GM21515 (cell line): ENCODE data around the gene NCR3LG1.

ENCODE experiments used
- ATAC-seq: cut with Tn5 transposase; IDR thresholded peaks from one replicate; pipeline ENCODE4 v1.9.1; 2021; ENCODE audit not compliant: unreplicated experiment

Gene NCR3LG1

GRCh38 chr11:17392872-17393271 lies 41.3 kb downstream of the NCR3LG1 start:
- no peak for ATAC-seq

DNA sequence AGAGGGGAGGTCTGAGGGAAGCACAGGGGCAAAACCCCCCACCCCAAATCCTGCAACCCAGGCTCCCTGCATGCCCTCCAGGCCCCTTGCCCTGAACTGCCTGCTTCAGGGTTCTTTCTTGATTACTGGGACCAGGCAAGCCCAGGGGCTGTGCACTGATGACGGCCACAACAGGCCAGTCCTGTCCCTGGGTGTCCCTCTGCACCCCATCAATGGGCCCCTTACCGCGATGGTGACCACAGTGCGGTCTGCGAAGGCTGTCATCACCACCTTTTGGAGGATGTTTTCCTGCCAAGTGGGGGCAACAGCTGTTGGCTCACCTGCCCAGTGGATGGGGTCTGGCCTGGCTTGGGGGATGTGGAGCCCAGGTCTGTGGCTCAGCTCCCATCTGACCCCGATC lies 41.9 kb downstream of the NCR3LG1 start:
- no peak for ATAC-seq

DNA sequence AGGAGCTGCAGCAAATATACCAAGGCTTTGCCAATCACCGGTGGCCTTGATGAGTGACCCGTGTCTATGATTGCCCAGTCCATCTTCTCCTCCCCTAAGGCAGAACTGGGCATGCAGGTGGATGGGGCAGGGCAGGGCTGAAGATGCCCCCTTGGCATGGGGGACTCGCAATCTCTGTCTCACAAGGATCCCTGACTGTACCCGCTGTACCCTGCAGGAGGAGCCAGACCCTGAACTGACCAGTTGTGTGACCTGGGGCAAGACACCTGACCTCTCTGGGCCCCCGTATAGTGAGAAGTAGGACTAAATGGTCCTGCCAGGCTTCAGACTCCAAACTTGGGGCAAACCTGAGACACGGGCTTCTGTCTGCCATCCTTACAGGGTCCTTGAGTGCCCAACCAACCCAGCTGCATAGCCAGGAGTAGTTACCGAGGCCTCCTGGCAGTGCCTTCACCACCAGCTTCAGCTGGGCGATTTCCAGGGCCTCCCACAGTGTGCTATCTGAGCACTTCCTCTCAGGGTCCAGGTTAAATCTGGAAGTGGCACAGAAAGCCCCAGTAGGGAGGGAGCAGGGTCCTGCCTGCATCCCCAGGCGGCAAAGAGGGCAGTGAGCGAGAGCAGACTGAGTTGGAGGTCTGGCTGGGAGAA lies 43.3 kb downstream of the NCR3LG1 start:
- no peak for ATAC-seq

GRCh38 chr11:17395554-17395961 lies 44.0 kb downstream of the NCR3LG1 start:
- ATAC-seq: no peak

- ATAC-seq: no peak
These were observed 44.4 kb downstream of the NCR3LG1 start for GRCh38 chr11:17395978-17396377.

DNA sequence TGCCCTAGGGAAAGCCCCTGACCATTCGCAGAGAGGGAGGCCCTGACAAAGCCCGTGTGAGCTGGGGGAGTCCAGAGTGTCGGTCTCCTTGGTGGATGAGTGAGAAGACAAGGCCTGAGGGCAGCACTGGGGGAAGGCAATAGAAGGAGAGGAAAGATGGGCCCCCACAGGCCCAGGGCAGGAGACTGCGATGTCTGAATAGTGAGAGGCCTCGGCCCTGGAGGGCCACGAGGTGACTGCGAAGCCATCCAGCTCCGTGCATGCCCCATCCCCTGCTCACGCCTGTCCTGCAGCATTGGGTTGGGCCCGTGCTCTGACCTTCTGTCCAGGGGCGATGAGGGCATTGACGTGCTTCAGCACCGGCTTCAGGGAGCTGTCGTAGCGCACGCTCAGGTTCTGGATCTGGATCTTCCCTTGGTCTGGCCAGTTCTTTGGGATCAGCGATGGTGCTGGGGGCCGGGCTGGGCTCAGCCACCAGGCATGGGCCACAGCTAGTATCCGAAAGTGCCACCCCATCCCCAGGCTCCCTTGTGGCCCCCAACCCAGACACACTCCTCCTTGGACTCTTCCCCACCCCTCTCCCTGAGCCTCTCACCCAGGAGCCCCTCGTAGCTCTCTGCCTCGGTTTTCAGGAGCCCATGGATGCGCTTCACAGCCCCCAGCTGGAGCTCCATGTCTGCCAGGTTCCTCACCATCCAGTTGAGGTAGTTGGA lies 45.2 kb downstream of the NCR3LG1 start:
- ATAC-seq: no peak

- ATAC-seq: no peak
These were observed 45.9 kb downstream of the NCR3LG1 start for GRCh38 chr11:17397311-17398002.

DNA sequence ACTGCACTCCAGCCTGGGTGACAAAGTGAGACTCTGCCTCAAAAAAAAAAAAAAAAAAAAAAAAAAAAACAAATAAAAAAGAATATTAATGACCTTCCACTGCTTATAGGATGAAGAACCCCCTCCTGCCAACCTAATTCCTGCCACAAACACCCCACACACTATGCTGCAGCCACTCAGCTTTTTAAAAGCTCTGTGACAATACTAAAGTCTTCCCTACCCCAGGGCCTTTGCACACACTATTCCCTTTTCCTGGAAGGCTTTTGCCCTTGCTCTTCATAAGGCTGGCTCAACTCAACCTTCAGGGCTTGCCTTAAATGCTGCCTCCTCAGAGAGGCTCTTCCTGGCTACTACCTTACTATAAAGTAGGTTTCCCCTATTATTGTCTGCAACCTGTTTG lies 47.6 kb downstream of the NCR3LG1 start:
- no peak for ATAC-seq

GRCh38 chr11:17400048-17400775 lies 48.6 kb downstream of the NCR3LG1 start:
- no peak for ATAC-seq

- no peak for ATAC-seq
These were observed 49.7 kb downstream of the NCR3LG1 start for GRCh38 chr11:17401316-17401715.

DNA sequence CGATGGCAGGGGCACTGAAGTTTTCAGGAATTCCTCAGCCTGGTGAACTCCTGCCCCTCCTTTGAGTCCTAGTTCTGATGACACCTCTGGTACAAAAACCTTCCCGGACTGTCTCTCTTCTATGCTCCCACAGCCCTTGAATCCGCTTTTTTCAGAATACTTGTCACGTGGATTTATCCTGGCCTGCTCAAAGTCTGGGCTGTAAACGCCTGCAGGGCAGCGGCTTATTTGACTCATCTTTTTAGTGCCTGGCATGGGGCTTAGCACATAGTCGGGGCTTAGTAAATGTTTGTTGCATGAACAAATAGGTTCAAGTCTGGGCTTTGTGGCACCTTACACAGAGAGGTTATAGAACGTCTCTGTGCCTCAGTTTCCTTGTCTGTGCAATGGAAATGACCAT lies 50.2 kb downstream of the NCR3LG1 start:
- no peak for ATAC-seq

DNA sequence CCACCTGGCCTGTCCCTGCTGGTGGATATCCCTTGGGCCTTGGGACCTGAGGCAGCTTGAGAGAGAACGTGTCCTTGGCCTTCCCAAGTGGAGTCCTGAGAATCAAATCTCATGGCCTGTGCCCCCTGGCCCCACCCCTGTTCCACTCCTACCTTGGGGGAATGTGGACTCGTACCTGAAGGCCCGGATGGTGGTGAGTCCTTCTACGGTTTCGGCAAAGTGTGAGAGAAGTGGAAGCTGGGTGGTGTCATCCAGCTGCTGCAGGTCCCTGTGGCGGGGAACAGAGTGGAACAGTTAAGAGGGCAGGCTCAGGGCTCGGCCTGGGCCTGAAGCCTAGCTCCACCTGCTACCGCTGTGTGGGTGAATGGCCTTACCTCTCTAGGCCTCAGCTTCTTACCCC lies 50.9 kb downstream of the NCR3LG1 start:
- no peak for ATAC-seq

DNA sequence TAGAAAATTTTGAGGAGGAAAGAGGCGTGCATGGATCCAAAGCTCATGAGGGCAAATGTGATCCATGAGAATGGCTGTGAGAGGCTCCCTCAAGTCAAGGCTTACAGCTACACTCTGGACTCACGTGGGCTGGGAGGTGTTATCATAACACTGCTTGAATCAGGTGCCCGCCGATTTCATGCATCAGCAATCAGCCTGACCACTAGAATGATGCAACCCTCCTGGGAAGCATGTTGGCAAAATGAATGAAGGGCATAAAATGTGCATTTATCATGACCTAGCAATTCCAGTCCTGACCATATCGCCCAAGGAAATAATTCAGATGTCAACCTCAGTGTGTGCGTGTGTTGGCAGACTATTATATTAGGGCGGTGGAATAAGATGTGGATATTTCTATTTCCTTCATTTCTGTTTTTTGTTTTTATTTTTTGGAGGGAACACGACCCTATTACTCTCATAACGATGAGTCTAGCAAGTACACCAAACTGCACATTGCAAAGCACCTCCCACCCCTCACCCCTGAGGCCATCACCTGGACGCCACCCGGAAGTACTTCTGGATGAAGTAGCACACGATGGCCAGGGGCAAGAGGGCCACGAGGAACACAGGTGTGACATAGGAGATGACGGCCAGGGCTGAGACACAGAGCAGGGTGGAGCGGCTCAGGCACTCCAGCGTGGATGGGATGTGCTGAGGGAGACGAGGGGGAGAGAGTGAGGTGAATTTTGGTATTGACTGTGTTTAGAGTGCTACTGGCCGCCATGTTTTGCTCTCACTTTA lies 52.6 kb downstream of the NCR3LG1 start:
- ATAC-seq: no peak

DNA sequence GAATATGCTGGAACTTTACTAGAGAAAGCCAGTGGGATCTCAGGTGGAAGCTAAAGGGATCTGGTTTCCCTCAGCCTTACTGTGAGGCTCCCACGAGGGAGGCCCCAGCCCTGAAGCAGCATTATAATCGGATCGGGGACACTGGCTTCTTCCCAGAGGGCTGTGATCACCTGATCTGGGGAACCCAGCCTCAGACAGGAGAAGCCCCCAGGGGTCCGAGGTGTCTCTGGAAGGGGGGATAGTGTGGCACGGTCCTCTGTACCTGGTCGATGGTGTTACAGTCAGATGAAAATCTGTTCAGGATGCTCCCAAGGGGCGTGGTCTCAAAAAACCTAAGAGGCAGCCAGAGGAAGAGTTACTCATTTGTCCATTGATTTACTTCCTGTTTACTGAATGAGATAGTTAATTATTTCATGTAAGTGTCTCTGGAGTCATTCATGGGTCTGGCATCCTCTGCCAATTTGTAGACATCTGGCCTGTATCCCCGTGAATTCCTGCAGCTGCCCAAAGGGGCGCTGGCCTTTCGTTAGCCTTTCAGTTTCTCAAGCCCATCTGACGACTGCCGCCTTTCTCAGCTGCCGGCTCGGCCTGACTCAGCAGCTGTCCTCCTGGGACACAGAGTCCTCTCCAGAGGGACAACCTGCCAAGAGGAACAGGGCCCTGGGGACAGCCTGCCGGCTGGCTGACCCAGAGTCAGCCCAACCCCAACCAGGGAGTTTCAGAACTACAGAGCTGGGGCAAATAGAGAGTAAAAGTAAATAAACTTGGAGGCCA lies 53.8 kb downstream of the NCR3LG1 start:
- ATAC-seq: no peak

DNA sequence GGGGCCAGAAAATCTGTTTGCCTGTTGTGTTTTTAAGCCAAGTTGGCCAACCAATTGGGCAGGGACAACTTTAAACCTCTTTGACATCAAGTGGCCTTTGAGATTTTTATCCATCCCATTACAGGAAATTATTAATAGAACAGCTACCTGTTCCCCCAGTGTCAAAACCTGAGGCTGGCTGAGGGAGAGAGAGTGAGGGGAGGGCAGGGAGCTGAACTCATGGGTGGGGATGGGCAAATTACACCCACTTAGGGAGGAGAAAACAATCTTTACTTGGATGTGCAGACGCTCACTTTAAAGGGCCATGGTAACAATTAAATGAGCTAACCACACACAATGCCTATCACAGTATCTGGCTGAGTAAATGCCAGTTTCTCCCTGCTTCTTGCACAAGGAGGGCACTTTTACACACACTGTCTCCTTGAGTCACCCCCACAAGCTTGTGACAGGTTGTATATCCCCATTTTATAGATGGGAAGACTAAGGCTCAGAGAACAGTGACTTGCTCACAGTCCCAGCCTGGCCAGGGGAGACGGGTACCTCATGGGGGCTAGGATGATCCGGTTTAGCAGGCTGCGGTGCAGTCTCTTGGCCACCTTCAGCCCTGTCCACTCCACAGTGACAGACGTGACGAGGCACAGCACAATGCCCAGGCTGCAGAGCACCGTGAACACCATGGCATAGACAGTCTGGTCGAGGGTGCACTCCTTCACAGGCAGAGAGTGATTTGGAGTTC lies 54.6 kb downstream of the NCR3LG1 start:
- no peak for ATAC-seq

DNA sequence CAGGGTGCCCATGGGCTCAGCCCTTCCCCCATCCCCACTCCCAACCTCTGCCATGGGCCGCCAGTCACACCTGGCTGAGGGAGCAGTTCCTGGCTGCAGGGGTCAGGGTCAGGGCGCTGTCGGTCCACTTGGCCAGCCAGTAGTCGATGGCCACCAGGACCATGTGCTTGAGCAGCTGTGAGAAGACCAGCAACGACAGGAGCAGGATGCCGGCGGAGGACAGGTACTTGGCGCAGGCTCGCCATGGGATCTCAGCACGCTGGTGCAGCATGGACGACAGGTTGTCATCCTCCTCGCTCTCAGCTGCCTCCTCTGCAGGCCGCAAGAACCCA lies 55.2 kb downstream of the NCR3LG1 start:
- ATAC-seq: no peak

DNA sequence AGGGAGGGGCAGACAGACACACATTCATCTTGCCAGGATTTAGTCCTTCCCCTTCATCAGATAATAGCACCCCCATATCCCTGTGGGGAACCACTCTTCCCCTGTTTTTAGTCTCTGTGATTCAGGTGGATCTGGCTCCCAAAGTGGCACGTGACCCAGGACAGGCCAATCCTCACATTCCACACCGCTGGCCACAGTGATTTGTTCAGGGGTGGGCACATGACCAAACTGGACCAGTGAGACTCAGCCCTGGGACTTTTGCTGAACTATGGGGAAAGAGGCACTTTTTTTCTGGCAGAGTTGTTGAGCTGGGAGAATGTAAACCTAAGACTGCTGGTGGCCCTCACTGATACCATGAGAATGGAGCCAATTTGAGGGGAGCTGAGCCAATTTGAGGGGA lies 56.0 kb downstream of the NCR3LG1 start:
- no peak for ATAC-seq

DNA sequence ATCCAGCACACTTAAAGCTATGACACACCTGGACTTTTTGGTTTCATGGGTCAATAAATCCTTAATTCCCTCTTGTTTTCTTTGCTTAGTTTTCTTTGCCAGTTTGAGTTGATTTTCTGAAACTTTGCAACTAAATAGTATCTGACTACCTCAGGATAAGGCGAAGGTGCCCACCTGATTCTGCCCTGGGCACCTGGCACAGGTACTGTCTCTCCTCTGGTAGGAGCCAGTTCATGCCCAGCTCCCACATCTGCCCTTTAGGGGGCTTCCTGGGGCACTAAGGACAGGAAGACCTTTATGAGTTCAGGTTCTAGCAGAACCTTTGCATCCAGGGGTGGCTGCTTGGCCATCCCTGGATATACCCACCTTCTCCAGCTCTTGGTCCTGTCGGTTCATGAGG lies 56.4 kb downstream of the NCR3LG1 start:
- ATAC-seq: no peak

DNA sequence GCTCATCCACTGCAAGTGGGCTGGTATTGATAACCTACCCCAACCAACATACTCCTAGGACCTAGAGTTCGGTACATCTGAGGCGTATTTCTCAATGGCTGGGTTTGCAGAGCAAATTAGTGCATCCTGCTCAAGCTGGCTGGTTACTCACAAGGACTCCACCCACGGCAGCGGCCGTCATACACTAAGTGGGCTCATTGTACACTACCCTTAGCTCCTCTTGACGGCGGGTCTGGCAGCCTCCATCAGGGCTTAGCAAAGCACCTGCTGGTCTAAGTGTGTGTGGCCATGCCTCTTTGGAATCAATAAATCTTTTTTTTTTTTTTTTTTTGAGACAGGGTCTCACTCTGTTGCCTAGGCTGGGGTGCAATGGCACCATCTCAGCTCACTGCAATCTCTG lies 57.0 kb downstream of the NCR3LG1 start:
- no peak for ATAC-seq
